ENCODE data around the gene NYAP2.

Gene NYAP2

DNA sequence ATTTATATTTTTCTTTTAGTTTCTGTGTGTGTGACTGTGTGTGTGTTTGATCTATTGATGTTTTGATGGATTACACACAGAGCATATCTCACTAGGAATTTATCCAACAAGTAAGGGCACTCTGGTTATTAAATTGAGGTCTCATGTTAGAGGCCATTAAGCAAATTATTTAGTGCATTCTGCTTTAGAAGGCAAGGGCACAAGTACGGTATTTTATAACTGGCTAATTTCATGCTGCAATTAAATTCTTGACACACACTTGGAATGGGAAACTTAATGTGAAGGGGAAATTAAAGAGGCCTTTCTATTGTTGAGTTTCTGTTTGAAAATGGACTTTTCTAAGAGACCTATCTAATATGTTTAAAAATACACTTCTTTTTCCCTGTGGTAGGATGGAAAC lies 25.8 kb downstream of the NYAP2 start:
- Histone ChIP-seq H3K27ac (no peak overlapping the region), H4K20me1 (no peaks in the 10 kb centered on the region)
- no peak for TF ChIP-seq Cebpa-rat (IDR thresholded peaks at IDR 0.05)

GRCh38 chr2:225428360-225428759 lies 28.9 kb downstream of the NYAP2 start:
- Histone ChIP-seq H3K4me2 (no peak overlapping the region), H3K27me3 (no peaks in the 10 kb centered on the region), H3K27ac (no peak overlapping the region), H3K4me1 (no peaks in the 10 kb centered on the region), H3K4me3 (no peak overlapping the region), H4K20me1 (no peaks in the 10 kb centered on the region), H3K9me3 (no peaks in the 10 kb centered on the region), H3K36me3 (no peaks in the 10 kb centered on the region), H3K9ac (no peak overlapping the region)
- TF ChIP-seq Cebpa-rat (IDR thresholded peaks at IDR 0.05) = no peak

More for the DNA sequence above, 25.8 kb downstream of the NYAP2 start:
- no peak overlapping the region for H3K4me3 ChIP-seq
- no peak overlapping the region for H3K9ac ChIP-seq
- H3K4me1 ChIP-seq = no peaks in the 10 kb centered on the region
- H3K4me2 ChIP-seq = no peak overlapping the region
- H3K27me3 ChIP-seq = no peaks in the 10 kb centered on the region
- H3K9me3 ChIP-seq = no peaks in the 10 kb centered on the region
- H3K36me3 ChIP-seq = no peaks in the 10 kb centered on the region

DNA sequence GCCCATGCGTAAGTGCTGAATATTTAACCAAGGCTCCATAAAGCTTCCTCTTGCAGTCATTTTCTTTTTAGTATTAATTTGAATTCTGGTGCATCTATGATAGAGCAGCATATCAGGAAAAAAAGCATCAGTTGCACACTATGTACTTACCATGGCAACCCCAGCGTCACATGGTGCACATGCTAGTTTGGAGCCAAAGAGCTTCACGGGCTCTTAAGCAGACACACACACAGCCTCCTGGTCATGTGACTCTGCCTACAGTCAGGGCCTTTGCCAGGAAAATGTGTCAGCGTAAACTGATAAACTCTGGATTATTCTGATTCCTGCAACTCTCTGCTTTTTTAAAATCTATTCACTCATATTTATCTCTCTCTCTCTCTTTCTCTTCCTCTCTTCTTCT lies 30.2 kb downstream of the NYAP2 start:
- no peak overlapping the region for H3K4me2 ChIP-seq
- H3K4me1 ChIP-seq = 0 out of 2 replicates have a peak, but pooled peaks cover 1% of the 10 kb centered on the region
- TF ChIP-seq Cebpa-rat (IDR thresholded peaks at IDR 0.05) = no peak
- H3K4me3 ChIP-seq = no peak overlapping the region
- no peaks in the 10 kb centered on the region for H3K27me3 ChIP-seq
- no peaks in the 10 kb centered on the region for H4K20me1 ChIP-seq
- no peak overlapping the region for H3K9ac ChIP-seq
- no peaks in the 10 kb centered on the region for H3K36me3 ChIP-seq
- H3K9me3 ChIP-seq = no peaks in the 10 kb centered on the region
- no peak overlapping the region for H3K27ac ChIP-seq

GRCh38 chr2:225431105-225431863 lies 31.8 kb downstream of the NYAP2 start:
- Histone ChIP-seq H3K36me3 (no peaks in the 10 kb centered on the region), H3K4me1 (0 out of 2 replicates have a peak, but pooled peaks cover 5% of the 10 kb centered on the region)
- no peak for TF ChIP-seq Cebpa-rat (IDR thresholded peaks at IDR 0.05)

GRCh38 chr2:225434014-225434413 lies 34.5 kb downstream of the NYAP2 start:
- Histone ChIP-seq H3K9me3 (no peaks in the 10 kb centered on the region), H3K27me3 (no peaks in the 10 kb centered on the region), H4K20me1 (no peaks in the 10 kb centered on the region), H3K4me2 (no peak overlapping the region), H3K36me3 (no peaks in the 10 kb centered on the region), H3K9ac (no peak overlapping the region), H3K4me1 (0 out of 2 replicates have a peak, but pooled peaks cover 5% of the 10 kb centered on the region), H3K27ac (no peak overlapping the region), H3K4me3 (no peak overlapping the region)
- TF ChIP-seq Cebpa-rat (IDR thresholded peaks at IDR 0.05) = no peak

More at GRCh38 chr2:225431105-225431863, 31.8 kb downstream of the NYAP2 start:
- Histone ChIP-seq H3K4me2 (no peak overlapping the region), H3K27ac (no peak overlapping the region), H4K20me1 (no peaks in the 10 kb centered on the region), H3K9ac (no peak overlapping the region), H3K9me3 (no peaks in the 10 kb centered on the region), H3K27me3 (no peaks in the 10 kb centered on the region), H3K4me3 (no peak overlapping the region)

GRCh38 chr2:225437319-225437718 lies 37.8 kb downstream of the NYAP2 start:
- H3K36me3 ChIP-seq = no peaks in the 10 kb centered on the region
- no peak overlapping the region for H3K4me2 ChIP-seq
- H3K4me1 ChIP-seq = 0 out of 2 replicates have a peak, but pooled peaks cover 5% of the 10 kb centered on the region
- no peaks in the 10 kb centered on the region for H3K9me3 ChIP-seq
- H3K9ac ChIP-seq = no peak overlapping the region
- no peaks in the 10 kb centered on the region for H3K27me3 ChIP-seq
- H3K27ac ChIP-seq = no peak overlapping the region
- no peaks in the 10 kb centered on the region for H4K20me1 ChIP-seq
- no peak for TF ChIP-seq Cebpa-rat (IDR thresholded peaks at IDR 0.05)
- no peak overlapping the region for H3K4me3 ChIP-seq

DNA sequence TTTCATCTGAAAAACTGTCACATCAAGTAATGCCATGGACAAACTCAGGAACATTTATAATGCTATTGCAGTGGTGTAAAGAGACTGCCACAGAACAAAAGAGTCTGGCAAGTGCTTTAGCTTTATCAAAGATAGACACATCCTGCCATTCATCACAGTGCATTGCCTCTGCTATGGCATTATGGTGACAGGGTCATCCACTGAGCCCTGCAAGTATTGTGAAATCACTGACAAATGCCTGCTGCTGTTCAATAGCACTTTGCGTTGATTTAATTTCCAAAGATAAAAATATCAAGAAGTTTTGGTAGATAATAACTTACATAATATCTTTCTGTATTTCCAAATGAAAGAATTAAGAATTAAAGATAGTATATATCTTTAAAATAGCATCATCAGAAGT lies 38.7 kb downstream of the NYAP2 start:
- H4K20me1 ChIP-seq = no peaks in the 10 kb centered on the region
- no peak overlapping the region for H3K9ac ChIP-seq
- no peak overlapping the region for H3K4me3 ChIP-seq
- peak; percentile 6; the same call in 1 of the 2 replicates for TF ChIP-seq Cebpa-rat (IDR thresholded peaks at IDR 0.05)
- no peak overlapping the region for H3K4me2 ChIP-seq
- H3K27ac ChIP-seq = no peak overlapping the region
- H3K27me3 ChIP-seq = no peaks in the 10 kb centered on the region
- peaks cover 5% of the 10 kb centered on the region; the same call in 1 of the 2 replicates for H3K9me3 ChIP-seq
- H3K36me3 ChIP-seq = no peaks in the 10 kb centered on the region
- H3K4me1 ChIP-seq = peaks cover 5% of the 10 kb centered on the region; the same call in 1 of the 2 replicates

- H3K9ac ChIP-seq = no peak overlapping the region
- H4K20me1 ChIP-seq = no peaks in the 10 kb centered on the region
- H3K27me3 ChIP-seq = no peaks in the 10 kb centered on the region
- H3K4me2 ChIP-seq = no peak overlapping the region
- no peaks in the 10 kb centered on the region for H3K4me1 ChIP-seq
- H3K4me3 ChIP-seq = no peak overlapping the region
- no peaks in the 10 kb centered on the region for H3K9me3 ChIP-seq
- no peak overlapping the region for H3K27ac ChIP-seq
- no peak for TF ChIP-seq Cebpa-rat (IDR thresholded peaks at IDR 0.05)
- no peaks in the 10 kb centered on the region for H3K36me3 ChIP-seq
These were observed 53.2 kb downstream of the NYAP2 start for GRCh38 chr2:225452677-225453076.

GRCh38 chr2:225454412-225454811 lies 54.9 kb downstream of the NYAP2 start:
- Histone ChIP-seq H3K27me3 (no peaks in the 10 kb centered on the region), H3K4me2 (no peak overlapping the region), H3K9ac (no peak overlapping the region), H3K9me3 (no peaks in the 10 kb centered on the region), H4K20me1 (no peaks in the 10 kb centered on the region), H3K36me3 (no peaks in the 10 kb centered on the region), H3K4me1 (no peaks in the 10 kb centered on the region), H3K27ac (no peak overlapping the region), H3K4me3 (no peak overlapping the region)
- no peak for TF ChIP-seq Cebpa-rat (IDR thresholded peaks at IDR 0.05)

DNA sequence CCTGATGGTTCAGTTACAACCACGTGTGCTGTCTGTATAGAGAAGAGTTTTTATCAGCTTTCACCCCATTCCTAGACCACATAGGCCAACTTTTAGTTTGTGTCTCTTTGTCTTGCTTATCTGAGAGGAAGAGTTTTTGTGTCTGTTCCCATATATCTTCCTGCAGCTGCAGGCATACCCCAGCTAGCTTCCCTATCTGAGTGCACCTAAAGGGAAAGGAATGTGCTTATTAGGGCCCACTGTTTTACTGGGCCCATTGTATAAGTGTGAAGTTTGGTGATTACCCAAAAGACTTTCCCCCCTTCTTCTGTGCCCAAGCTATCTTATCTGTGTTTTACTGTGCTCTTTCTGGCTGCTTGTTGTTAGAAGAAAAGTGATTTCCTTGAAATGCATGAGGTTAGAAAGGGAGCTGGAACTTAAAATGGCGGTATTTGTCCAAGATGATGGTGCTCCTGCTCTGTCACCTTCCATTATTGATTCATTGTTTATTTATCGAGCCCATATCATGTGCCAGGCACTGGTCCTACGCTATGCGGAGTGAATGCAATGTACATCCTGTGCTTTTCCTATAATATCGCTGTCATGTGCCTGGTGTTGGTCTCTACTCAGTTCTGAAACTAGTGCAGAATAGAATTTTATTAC lies 57.2 kb downstream of the NYAP2 start:
- no peaks in the 10 kb centered on the region for H3K36me3 ChIP-seq
- no peaks in the 10 kb centered on the region for H3K4me1 ChIP-seq
- no peak for TF ChIP-seq Cebpa-rat (IDR thresholded peaks at IDR 0.05)
- H3K4me3 ChIP-seq = no peak overlapping the region
- H3K4me2 ChIP-seq = no peak overlapping the region
- H3K27me3 ChIP-seq = no peaks in the 10 kb centered on the region
- H4K20me1 ChIP-seq = no peaks in the 10 kb centered on the region
- no peak overlapping the region for H3K9ac ChIP-seq
- no peak overlapping the region for H3K27ac ChIP-seq
- H3K9me3 ChIP-seq = no peaks in the 10 kb centered on the region
